H1 (cell line): Measurements from ENCODE around the gene CABCOCO1. TPM values are rescaled to one million over a fixed set of nuclear protein-coding genes. Genes with fewer than 3 reads are reported as not detected.

ENCODE experiments used
- ATF2 ChIP-seq: IDR thresholded peaks from 2 replicates; pipeline ENCODE4 v1.6.1; 2012; ENCODE audit warnings: low read length, inconsistent platforms
- CBX8 ChIP-seq: fragments of 300-800, 300-1000 bp; sonication (generic); IDR thresholded peaks from 2 replicates; pipeline ENCODE4 v1.7.1; 2016; ENCODE audit warnings: low read depth, low read length, borderline replicate concordance
- CTCF ChIP-seq, 3 experiments: IDR thresholded peaks; 1 replicate in 2 of 3; 2 replicates in 1 of 3; pipeline versions ENCODE4 v1.5.1 to v1.6.1; 2011; ENCODE audit warnings: low read length in 3 of 3, mild to moderate bottlenecking in 3 of 3, inconsistent platforms in 2 of 3, low read depth in 1 of 3, moderate library complexity in 1 of 3; ENCODE audit not compliant: insufficient read depth in 1 of 3; ENCODE audit errors: control extremely low read depth in 1 of 3
- EGR1 ChIP-seq: IDR thresholded peaks from 2 replicates; pipeline ENCODE4 v1.6.1; 2011; ENCODE audit warnings: low read depth, low read length, borderline replicate concordance
- polyA plus RNA-seq, 7 experiments: library from polyadenylated mRNA; depleted of rRNA in 3 of 7; stranded (reverse) in 5 of 7; unstranded in 2 of 7; fragments of >200 nt in 5 of 7; fragments of 200-250 nt in 2 of 7; gene quantifications; 1 replicate in 5 of 7; 2 replicates in 1 of 7; 4 replicates in 1 of 7; pipeline versions ENCODE4 v1.2.1 to v1.2.3, GENCODE V29; 2011 to 2013; ENCODE audit warnings: missing spikeins in 2 of 7, mixed read lengths in 2 of 7
- total RNA-seq: library from RNA; stranded (reverse); fragmentation: NEBNext Ultra II Directional; extraction: Animal tissue kit (Norgen Biotek cat#: 25700); gene quantifications from 2 replicates; pipeline ENCODE4 v1.2.1, GENCODE V29; 2021
- TF ChIP-seq, protein P1 (sequence below): fragments of 300-600 bp; sonication (generic); IDR thresholded peaks from 2 replicates; pipeline ENCODE4 v1.7.1; 2012; ENCODE audit warnings: low read length, moderate library complexity, mild to moderate bottlenecking, inconsistent platforms; ENCODE audit not compliant: insufficient replicate concordance
- TF ChIP-seq, protein P2 (sequence below): IDR thresholded peaks from 2 replicates; pipeline ENCODE4 v1.6.1; 2011; ENCODE audit warnings: low read length, improper control_type of control experiment

The CABCOCO1 gene
- total and polyA plus RNA-seq, 2 of the 8 experiments (the other 6 are each of a cell fraction or from before 2014, with no cell fraction given), result not detected

DNA sequence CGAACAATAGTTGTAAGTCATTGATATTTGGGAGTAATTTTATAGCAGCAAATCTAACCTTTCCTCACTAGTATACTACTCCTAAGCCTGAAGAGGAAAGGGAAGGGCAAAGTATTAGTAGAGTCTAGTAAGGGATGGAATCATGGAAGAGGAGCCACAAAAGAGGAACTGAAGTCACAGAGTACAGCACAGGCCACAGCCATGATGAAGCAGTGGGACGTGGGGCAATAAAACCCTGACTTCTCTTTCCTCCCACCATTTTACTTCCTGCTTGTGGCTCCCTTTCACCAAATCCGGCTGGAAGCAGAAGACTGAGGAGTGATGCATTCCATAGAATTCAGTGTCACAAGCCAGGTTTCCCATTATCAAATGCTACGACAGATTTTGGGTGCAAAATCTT is 58.7 kb downstream of the CABCOCO1 start (continued):
- TF ChIP-seq, protein P1, sequence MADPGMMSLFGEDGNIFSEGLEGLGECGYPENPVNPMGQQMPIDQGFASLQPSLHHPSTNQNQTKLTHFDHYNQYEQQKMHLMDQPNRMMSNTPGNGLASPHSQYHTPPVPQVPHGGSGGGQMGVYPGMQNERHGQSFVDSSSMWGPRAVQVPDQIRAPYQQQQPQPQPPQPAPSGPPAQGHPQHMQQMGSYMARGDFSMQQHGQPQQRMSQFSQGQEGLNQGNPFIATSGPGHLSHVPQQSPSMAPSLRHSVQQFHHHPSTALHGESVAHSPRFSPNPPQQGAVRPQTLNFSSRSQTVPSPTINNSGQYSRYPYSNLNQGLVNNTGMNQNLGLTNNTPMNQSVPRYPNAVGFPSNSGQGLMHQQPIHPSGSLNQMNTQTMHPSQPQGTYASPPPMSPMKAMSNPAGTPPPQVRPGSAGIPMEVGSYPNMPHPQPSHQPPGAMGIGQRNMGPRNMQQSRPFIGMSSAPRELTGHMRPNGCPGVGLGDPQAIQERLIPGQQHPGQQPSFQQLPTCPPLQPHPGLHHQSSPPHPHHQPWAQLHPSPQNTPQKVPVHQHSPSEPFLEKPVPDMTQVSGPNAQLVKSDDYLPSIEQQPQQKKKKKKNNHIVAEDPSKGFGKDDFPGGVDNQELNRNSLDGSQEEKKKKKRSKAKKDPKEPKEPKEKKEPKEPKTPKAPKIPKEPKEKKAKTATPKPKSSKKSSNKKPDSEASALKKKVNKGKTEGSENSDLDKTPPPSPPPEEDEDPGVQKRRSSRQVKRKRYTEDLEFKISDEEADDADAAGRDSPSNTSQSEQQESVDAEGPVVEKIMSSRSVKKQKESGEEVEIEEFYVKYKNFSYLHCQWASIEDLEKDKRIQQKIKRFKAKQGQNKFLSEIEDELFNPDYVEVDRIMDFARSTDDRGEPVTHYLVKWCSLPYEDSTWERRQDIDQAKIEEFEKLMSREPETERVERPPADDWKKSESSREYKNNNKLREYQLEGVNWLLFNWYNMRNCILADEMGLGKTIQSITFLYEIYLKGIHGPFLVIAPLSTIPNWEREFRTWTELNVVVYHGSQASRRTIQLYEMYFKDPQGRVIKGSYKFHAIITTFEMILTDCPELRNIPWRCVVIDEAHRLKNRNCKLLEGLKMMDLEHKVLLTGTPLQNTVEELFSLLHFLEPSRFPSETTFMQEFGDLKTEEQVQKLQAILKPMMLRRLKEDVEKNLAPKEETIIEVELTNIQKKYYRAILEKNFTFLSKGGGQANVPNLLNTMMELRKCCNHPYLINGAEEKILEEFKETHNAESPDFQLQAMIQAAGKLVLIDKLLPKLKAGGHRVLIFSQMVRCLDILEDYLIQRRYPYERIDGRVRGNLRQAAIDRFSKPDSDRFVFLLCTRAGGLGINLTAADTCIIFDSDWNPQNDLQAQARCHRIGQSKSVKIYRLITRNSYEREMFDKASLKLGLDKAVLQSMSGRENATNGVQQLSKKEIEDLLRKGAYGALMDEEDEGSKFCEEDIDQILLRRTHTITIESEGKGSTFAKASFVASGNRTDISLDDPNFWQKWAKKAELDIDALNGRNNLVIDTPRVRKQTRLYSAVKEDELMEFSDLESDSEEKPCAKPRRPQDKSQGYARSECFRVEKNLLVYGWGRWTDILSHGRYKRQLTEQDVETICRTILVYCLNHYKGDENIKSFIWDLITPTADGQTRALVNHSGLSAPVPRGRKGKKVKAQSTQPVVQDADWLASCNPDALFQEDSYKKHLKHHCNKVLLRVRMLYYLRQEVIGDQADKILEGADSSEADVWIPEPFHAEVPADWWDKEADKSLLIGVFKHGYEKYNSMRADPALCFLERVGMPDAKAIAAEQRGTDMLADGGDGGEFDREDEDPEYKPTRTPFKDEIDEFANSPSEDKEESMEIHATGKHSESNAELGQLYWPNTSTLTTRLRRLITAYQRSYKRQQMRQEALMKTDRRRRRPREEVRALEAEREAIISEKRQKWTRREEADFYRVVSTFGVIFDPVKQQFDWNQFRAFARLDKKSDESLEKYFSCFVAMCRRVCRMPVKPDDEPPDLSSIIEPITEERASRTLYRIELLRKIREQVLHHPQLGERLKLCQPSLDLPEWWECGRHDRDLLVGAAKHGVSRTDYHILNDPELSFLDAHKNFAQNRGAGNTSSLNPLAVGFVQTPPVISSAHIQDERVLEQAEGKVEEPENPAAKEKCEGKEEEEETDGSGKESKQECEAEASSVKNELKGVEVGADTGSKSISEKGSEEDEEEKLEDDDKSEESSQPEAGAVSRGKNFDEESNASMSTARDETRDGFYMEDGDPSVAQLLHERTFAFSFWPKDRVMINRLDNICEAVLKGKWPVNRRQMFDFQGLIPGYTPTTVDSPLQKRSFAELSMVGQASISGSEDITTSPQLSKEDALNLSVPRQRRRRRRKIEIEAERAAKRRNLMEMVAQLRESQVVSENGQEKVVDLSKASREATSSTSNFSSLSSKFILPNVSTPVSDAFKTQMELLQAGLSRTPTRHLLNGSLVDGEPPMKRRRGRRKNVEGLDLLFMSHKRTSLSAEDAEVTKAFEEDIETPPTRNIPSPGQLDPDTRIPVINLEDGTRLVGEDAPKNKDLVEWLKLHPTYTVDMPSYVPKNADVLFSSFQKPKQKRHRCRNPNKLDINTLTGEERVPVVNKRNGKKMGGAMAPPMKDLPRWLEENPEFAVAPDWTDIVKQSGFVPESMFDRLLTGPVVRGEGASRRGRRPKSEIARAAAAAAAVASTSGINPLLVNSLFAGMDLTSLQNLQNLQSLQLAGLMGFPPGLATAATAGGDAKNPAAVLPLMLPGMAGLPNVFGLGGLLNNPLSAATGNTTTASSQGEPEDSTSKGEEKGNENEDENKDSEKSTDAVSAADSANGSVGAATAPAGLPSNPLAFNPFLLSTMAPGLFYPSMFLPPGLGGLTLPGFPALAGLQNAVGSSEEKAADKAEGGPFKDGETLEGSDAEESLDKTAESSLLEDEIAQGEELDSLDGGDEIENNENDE, result no peak
- no peak for TF ChIP-seq CBX8
- no peak for TF ChIP-seq CTCF (IDR thresholded peaks at IDR 0.05; ENCODE audit: control extremely low read depth in 1 of 3, insufficient read depth in 1 of 3, low read depth in 1 of 3, low read length in 3 of 3)
- TF ChIP-seq ATF2, result no peak
- TF ChIP-seq EGR1, result no peak
- TF ChIP-seq, protein P2, sequence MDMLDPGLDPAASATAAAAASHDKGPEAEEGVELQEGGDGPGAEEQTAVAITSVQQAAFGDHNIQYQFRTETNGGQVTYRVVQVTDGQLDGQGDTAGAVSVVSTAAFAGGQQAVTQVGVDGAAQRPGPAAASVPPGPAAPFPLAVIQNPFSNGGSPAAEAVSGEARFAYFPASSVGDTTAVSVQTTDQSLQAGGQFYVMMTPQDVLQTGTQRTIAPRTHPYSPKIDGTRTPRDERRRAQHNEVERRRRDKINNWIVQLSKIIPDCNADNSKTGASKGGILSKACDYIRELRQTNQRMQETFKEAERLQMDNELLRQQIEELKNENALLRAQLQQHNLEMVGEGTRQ, result no peak
